Stimulated activated CD8-positive, alpha-beta memory T cell treated with anti-CD3 and anti-CD28 coated beads, Interleukin-4, amount 100 ng/mL, for 1 hour (primary cell): ENCODE measurements around the gene KIAA1958.

Source experiments
- DNase-seq, 2 donors: peaks; one replicate each; pipeline ENCODE4 v3.0.0-alpha.2; 2020; ENCODE audit warnings: low read depth in 2 of 2, low spot score in 1 of 2

The KIAA1958 gene

DNA sequence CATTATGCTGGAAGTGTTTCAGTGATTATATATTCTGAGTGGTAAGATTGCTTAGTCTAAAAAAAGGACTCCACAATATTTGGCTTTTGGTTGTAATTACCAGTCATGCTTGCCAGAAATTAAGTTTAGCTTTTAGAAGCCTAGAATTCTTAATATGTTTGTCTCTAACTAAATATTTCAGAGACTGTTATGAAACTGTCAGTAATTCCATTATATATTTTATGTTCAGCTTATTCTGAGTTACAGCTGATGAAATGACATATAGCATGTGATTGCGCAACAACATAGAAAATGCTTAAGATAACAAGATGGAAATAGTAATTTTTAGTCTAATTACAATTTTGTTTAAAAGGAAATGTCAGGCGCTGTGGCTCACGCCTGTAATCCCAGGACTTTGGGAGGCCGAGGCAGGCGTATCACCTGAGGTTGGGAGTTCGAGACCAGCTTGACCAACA is 44.2 kb downstream of the KIAA1958 start:
- no peak for DNase-seq

- no peak for DNase-seq
These were observed 45.1 kb downstream of the KIAA1958 start for GRCh38 chr9:112531666-112532282.

GRCh38 chr9:112532427-112532826 is 45.8 kb downstream of the KIAA1958 start:
- DNase-seq = no peak

DNA sequence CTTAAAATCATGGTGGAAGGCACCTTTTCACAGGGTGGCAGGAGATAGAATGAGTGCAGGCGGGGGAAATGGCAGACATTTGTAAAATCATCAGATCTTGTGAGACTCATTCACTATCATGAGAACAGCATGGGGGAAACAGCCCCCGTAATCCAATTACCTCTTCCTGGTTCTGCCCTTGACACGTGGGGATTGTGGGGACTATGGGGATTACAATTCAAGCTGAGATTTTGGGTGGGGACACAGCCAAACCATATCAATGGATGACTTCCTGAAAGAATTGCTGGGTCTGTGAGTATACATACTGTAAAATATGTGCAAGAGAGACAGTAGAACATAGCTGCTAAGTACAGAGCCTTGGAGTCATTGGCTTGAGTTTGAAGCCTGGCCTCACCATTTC is 47.0 kb downstream of the KIAA1958 start:
- no peak for DNase-seq

DNA sequence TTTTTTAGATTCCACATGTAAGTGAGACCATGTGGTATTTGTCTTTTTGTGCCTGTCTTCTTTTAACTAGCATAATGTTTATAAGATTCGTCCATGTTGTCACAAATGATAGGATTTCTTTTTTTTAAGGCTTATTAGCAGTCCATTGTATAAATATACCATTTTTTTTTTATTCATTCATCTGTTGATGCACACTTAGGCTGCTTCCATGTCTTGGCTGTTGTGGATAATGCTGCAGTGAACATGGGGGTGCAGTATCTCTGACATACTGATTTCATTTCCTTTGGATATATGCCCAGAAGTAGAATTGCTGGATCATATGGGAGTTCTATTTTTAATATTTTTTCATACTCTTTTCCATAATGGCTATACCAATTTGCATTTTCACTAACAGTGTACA is 48.7 kb downstream of the KIAA1958 start:
- DNase-seq = no peak

DNA sequence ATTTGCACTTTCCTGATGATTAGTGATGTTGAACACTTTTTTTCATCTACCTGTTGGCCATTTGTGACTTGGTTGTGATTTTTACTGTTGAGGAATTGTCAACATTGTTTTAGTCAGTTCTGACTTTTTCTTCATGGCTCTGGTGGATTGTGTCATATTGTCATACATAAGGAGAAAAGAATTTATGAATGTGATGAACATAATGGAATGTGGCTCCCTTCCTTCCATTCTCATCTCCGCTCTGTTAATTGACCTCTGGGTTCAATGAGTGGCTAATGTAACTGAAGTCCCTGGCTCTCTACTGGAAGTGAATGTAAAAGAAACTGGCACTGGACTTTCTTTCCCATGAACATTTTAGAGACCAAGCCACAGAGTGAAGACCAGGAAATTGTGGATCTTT is 49.2 kb downstream of the KIAA1958 start:
- DNase-seq = no peak

DNA sequence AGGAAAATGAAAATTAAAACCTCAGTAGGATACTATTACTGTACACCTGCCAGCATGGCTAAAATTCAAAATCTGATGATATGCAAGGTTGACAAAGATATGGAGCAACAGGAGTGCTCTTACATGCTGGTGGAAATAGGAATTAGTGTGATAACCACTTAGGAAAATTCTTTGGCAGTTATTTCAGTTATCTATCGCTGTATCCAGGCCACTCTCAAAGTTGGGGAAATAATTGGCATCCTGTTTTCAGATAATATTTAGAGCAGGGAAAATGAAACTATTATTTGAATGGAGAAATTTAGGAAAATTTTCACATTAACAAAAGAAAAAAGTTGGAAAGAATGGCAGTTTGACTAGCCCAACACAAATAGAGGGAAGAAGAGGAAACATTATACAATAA is 50.9 kb downstream of the KIAA1958 start:
- DNase-seq = no peak

DNA sequence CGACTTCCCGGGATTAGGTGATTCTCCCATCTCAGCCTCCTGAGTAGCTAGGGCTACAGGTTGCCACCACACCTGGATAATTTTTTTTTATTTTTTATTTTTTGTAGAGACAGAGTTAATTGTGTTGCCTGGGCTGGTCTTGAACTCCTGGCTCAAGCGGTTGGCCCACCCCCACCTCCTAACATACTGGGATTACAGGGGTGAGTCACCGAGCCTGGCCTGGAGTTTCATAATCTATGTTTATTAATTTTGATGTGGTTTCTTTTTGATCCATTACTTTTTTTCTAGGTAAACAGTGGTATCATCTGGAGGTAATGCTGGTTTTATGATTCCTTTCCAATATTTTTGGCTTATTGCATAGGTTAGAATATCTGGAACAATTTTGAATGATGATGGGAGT is 54.2 kb downstream of the KIAA1958 start:
- DNase-seq = no peak

GRCh38 chr9:112541685-112542084 is 55.1 kb downstream of the KIAA1958 start:
- DNase-seq = no peak

DNA sequence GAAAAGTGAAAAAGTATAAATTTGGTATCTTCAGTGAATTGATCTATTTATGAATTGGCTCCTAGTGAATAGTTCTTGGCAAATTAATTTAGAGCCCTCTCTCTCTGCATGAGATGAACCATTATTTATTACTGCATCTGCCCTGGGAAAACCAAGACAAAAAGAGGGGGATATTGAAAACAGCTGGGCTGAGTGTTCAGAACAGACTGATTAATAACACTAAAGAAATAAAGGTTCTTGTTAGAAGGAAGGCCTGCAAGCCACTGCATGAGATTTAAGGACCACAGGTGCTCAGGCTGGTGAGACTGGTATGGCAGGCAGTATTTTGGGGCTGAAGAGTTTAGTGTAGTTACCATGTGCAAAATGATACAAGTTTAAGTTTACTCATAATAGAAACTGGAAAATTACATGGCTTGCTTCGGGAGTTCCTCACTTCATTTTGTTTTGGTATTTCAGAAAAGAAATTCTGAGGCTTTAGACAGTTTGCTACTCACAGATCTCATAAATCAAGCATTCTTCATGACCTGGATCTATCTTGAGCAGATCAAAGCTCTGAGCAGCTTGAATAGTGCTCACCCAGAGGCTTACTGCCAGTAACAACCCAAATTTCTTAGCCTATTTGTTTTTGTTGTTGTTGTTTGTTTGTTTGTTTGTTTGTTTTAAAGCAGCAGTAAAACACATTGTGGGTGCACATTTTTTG is 56.1 kb downstream of the KIAA1958 start:
- no peak for DNase-seq

DNA sequence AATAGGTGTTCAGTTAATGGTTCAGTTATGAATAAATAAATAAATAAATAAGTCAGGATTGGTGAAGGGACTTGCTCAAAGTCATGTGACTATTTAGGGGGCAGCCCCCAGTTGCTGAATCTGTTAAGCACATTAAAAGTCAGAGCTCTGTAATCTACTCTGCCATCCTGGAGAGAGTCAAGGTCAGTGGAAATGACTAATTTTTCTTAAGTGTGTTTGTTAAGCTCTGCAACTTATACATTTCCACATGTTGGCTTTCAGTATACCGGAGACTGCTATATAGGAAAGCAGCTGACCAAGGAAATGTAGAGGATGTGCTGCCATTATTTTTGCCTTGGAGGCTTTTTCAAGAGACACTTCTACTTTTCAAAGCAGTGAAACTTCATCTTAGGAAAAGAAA is 57.9 kb downstream of the KIAA1958 start:
- DNase-seq = no peak

DNA sequence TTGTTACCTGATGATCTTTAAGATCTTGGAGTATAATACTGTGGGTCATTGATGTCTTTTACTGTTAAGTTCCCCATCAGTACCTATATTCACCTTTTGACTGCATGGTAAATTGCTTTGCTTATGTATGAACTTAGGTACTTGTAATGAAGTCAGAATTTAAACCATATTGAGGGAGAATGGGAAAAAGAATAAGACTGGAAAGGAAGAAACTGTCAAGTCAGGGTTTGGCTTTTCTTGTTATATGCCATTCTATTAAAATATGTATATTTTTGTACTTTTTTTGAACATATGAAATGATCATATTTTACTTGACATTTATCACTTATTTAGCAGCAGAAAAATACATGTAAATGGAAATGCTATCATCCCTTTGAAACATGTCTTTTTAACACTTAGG is 58.6 kb downstream of the KIAA1958 start:
- DNase-seq = no peak

- DNase-seq = no peak
These were observed 59.8 kb downstream of the KIAA1958 start for GRCh38 chr9:112546149-112547012.

DNA sequence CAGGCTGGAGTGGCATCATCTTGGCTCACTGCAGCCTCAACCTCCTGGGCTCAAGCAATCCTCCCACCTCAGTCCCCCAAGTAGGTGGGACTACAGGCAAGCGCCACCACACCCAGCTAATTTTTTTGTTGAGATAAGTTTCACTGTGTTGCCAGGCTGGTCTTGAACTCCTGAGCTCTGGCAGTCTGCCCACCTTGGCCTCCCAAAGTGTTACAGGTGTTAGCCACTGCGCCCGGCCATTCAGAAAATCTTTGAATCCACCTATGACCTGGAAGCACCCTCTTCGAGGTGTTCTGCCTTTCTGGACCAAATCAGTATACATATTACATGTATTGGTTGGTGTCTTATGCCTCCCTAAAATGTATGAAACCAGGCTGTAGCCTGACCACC is 61.4 kb downstream of the KIAA1958 start:
- DNase-seq = no peak

DNA sequence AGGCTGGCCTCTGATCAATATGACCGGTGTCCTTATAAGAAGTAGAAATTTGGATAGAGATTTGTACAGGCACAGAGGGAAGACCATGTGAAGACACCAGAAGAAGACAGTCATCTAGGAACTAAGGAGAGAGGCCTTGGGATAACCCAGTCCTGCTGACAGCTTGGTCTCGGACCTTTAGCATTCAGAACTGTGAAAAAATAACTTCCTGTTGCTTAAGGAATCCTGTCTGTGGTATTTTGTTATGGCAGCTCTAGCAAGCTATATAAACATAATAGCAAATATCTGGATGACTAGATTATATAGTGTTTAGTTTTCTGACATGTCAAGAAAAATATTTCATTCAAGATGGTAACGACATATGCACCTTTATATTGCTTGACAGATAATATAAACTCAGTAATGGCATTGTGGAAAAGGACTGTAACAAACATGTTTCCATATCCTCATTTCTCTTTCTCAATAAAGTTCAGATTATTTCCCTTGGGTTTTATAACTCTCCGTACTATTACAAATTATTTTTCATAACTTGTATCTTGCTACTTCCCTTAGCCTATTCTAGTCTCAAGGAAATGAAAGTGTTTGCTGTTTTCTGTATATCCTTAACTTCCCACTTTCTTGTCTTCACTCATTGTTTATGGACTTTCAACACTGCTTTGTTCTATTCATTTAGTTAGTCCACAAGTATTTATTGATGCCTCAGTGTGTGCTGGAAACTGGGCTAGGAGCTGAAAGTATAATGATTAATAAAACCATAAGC is 62.4 kb downstream of the KIAA1958 start:
- DNase-seq = no peak

DNA sequence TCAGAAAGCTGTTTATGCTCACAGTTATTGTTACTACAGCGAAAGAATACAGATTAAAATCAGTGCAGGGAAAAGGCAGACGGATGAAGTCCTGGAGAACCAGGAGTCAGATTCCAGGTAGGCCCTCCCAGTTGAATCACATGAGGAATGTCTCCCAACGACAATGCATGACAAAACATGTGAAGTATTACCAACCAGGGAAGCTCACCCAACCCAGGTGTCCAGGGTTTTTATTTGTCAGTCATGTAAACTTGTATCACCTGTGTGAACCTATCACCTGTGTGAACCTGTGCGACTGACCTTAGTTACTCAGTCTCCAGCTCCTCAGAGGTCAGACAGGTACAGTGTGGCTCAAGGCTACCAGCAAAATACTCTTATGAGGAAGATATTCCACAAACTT is 63.9 kb downstream of the KIAA1958 start:
- DNase-seq = no peak

GRCh38 chr9:112551641-112552040 is 65.0 kb downstream of the KIAA1958 start:
- DNase-seq = no peak

GRCh38 chr9:112552229-112553056 is 65.8 kb downstream of the KIAA1958 start:
- DNase-seq = no peak

DNA sequence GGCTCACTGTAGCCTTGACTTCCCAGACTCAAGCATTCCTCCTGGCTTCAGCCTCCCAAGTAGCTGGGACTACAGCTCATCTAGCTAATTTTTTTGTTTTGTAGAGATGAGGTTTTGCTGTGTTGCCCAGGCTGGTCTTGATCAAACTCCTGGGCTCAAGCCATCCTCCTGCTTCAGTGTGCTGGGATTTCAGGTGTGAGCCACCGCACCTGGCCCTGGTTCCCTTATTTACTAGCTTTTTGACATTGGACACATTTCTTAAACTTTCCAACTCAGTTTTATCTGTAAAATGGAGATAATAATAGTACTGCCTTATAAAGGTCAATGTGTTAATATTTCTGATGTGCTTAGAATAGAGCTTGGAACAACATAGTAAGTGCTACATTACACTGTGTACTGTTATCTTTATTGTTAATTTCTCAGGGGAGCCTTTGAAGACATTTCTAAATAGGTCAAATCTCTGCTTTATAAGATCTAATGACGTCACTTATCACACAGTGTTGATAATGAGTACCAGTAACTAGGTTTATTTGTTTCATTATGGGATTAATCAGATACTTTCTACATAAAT is 66.7 kb downstream of the KIAA1958 start:
- DNase-seq = no peak

GRCh38 chr9:112554516-112554915 is 67.9 kb downstream of the KIAA1958 start:
- no peak for DNase-seq
